Muscle layer of colon (tissue), 2 donors: ENCODE results near the gene MACIR.

Experiments
- H3K27ac ChIP-seq: one replicate; pipeline ENCODE4 v1.7.0; 2013; ENCODE audit warnings: low read depth, mild to moderate bottlenecking, low read length, moderate library complexity
- H3K27me3 ChIP-seq, 2 donors: one replicate each; pipeline ENCODE4 v1.7.0; 2013; ENCODE audit warnings: low read length in 2 of 2, mild to moderate bottlenecking in 2 of 2; ENCODE audit not compliant: insufficient read depth in 2 of 2, control insufficient read depth in 1 of 2
- H3K36me3 ChIP-seq: one replicate; pipeline ENCODE4 v1.7.0; 2013; ENCODE audit warnings: mild to moderate bottlenecking, low read length; ENCODE audit not compliant: insufficient read depth
- H3K4me1 ChIP-seq: one replicate; pipeline ENCODE4 v1.7.0; 2013; ENCODE audit warnings: mild to moderate bottlenecking, low read length; ENCODE audit not compliant: insufficient read depth
- H3K4me3 ChIP-seq, 2 donors: one replicate each; pipeline ENCODE4 v1.7.0; 2013; ENCODE audit warnings: low read length in 2 of 2, low read depth in 1 of 2, mild to moderate bottlenecking in 1 of 2, moderate library complexity in 1 of 2
- H3K9ac ChIP-seq: one replicate; pipeline ENCODE4 v1.7.0; 2013; ENCODE audit warnings: low read length
- H3K9me3 ChIP-seq: one replicate; pipeline ENCODE4 v1.7.0; 2013; ENCODE audit warnings: mild to moderate bottlenecking, low read length
- donor health status: abdominal sarcoma.
- donor health status: Adenocarcinoma of cecum.

Gene MACIR

GRCh38 chr5:103247118-103247517, 11.4 kb upstream of the MACIR start:
- Histone ChIP-seq H3K9me3 (no peaks in the 10 kb centered on the region), H3K27me3 (no peaks in the 10 kb centered on the region), H3K27ac (no peak overlapping the region), H3K9ac (no peak overlapping the region), H3K4me3 (no peak overlapping the region), H3K36me3 (no peaks in the 10 kb centered on the region), H3K4me1 (peaks cover 7% of the 10 kb centered on the region)

GRCh38 chr5:103249068-103249467, 9.5 kb upstream of the MACIR start:
- peaks cover 7% of the 10 kb centered on the region for H3K4me1 ChIP-seq
- no peak overlapping the region for H3K4me3 ChIP-seq
- no peaks in the 10 kb centered on the region for H3K9me3 ChIP-seq
- no peak overlapping the region for H3K9ac ChIP-seq
- no peaks in the 10 kb centered on the region for H3K27me3 ChIP-seq
- no peaks in the 10 kb centered on the region for H3K36me3 ChIP-seq
- no peak overlapping the region for H3K27ac ChIP-seq

- Histone ChIP-seq H3K4me3 (no peak overlapping the region), H3K9me3 (no peaks in the 10 kb centered on the region), H3K27ac (no peak overlapping the region), H3K9ac (no peak overlapping the region), H3K27me3 (no peaks in the 10 kb centered on the region), H3K36me3 (no peaks in the 10 kb centered on the region), H3K4me1 (peaks cover 3% of the 10 kb centered on the region)
Measured at GRCh38 chr5:103254921-103255320, 3.6 kb upstream of the MACIR start.

GRCh38 chr5:103255691-103256090, 2.9 kb upstream of the MACIR start:
- Histone ChIP-seq H3K36me3 (no peaks in the 10 kb centered on the region), H3K4me1 (peaks cover 4% of the 10 kb centered on the region), H3K4me3 (no peak overlapping the region), H3K27me3 (no peaks in the 10 kb centered on the region), H3K27ac (no peak overlapping the region), H3K9ac (no peak overlapping the region), H3K9me3 (no peaks in the 10 kb centered on the region)

- Histone ChIP-seq H3K9ac (no peak overlapping the region), H3K27ac (no peak overlapping the region), H3K4me1 (peaks cover 8% of the 10 kb centered on the region), H3K9me3 (no peaks in the 10 kb centered on the region), H3K36me3 (no peaks in the 10 kb centered on the region), H3K27me3 (no peaks in the 10 kb centered on the region), H3K4me3 (no peak overlapping the region)
Measured at GRCh38 chr5:103256178-103256577, 2.4 kb upstream of the MACIR start.

GRCh38 chr5:103258957-103259704, 568 bp downstream of the MACIR start:
- Histone ChIP-seq H3K4me1 (peaks cover 21% of the 10 kb centered on the region), H3K9ac (no peak overlapping the region), H3K36me3 (no peaks in the 10 kb centered on the region), H3K27me3 (no peaks in the 10 kb centered on the region), H3K4me3 (peak overlapping the region; percentile 49 to 96), H3K27ac (peak overlapping the region; percentile 80), H3K9me3 (no peaks in the 10 kb centered on the region)

- Histone ChIP-seq H3K4me3 (peak overlapping the region; percentile 49 to 96), H3K9me3 (no peaks in the 10 kb centered on the region), H3K36me3 (no peaks in the 10 kb centered on the region), H3K27ac (peak overlapping the region; percentile 70), H3K4me1 (peaks cover 21% of the 10 kb centered on the region), H3K27me3 (no peaks in the 10 kb centered on the region), H3K9ac (no peak overlapping the region)
Measured at GRCh38 chr5:103259705-103260355, 1.3 kb downstream of the MACIR start.

- Histone ChIP-seq H3K36me3 (no peaks in the 10 kb centered on the region), H3K9me3 (no peaks in the 10 kb centered on the region), H3K4me1 (peaks cover 21% of the 10 kb centered on the region), H3K27me3 (no peaks in the 10 kb centered on the region), H3K9ac (no peak overlapping the region), H3K4me3 (no peak overlapping the region), H3K27ac (no peak overlapping the region)
Measured at GRCh38 chr5:103260951-103261350, 2.4 kb downstream of the MACIR start.

- Histone ChIP-seq H3K9me3 (no peaks in the 10 kb centered on the region), H3K4me3 (no peak overlapping the region), H3K27me3 (no peaks in the 10 kb centered on the region), H3K36me3 (no peaks in the 10 kb centered on the region), H3K4me1 (peaks cover 21% of the 10 kb centered on the region), H3K9ac (no peak overlapping the region), H3K27ac (no peak overlapping the region)
Measured at GRCh38 chr5:103262422-103262871, 3.9 kb downstream of the MACIR start.

GRCh38 chr5:103263054-103263453, 4.5 kb downstream of the MACIR start:
- no peak overlapping the region for H3K27ac ChIP-seq
- no peak overlapping the region for H3K4me3 ChIP-seq
- peaks cover 18% of the 10 kb centered on the region for H3K4me1 ChIP-seq
- no peaks in the 10 kb centered on the region for H3K27me3 ChIP-seq
- no peaks in the 10 kb centered on the region for H3K9me3 ChIP-seq
- no peak overlapping the region for H3K9ac ChIP-seq
- H3K36me3 ChIP-seq, result no peaks in the 10 kb centered on the region

- no peaks in the 10 kb centered on the region for H3K36me3 ChIP-seq
- no peak overlapping the region for H3K27ac ChIP-seq
- no peaks in the 10 kb centered on the region for H3K9me3 ChIP-seq
- no peak overlapping the region for H3K4me3 ChIP-seq
- no peaks in the 10 kb centered on the region for H3K27me3 ChIP-seq
- peaks cover 18% of the 10 kb centered on the region for H3K4me1 ChIP-seq
- H3K9ac ChIP-seq, result no peak overlapping the region
Measured at GRCh38 chr5:103264508-103264907, 5.9 kb downstream of the MACIR start.

GRCh38 chr5:103270581-103270980, 12.0 kb downstream of the MACIR start:
- Histone ChIP-seq H3K9me3 (no peaks in the 10 kb centered on the region), H3K4me3 (no peak overlapping the region), H3K27me3 (no peaks in the 10 kb centered on the region), H3K4me1 (no peaks in the 10 kb centered on the region), H3K27ac (no peak overlapping the region), H3K9ac (no peak overlapping the region), H3K36me3 (no peaks in the 10 kb centered on the region)
